Upper lobe of left lung (tissue), 4 donors: Measurements from ENCODE around the gene BTG2.

ENCODE experiments used
- POLR2A ChIP-seq, 4 donors: fragments of 450-650 bp; IDR thresholded peaks; one replicate each; pipeline ENCODE4 v1.5.1; 2016 to 2017; ENCODE audit warnings: antibody characterized with exemption in 4 of 4, mild to moderate bottlenecking in 2 of 4
- POLR2AphosphoS5 ChIP-seq, 2 donors: sonication (generic); formaldehyde crosslinking; IDR thresholded peaks; one replicate each; pipeline ENCODE4 v1.5.1; 2017; ENCODE audit warnings: antibody characterized with exemption in 2 of 2
- TF ChIP-seq, protein P1 (sequence below), 6 experiments: fragments of 450-650 bp in 4 of 6; fragments of 200-600 bp in 2 of 6; sonication (generic) in 2 of 6; IDR thresholded peaks; one replicate each; pipeline ENCODE4 v1.5.1; 2016 to 2019; ENCODE audit warnings: antibody characterized with exemption in 6 of 6

DNA sequence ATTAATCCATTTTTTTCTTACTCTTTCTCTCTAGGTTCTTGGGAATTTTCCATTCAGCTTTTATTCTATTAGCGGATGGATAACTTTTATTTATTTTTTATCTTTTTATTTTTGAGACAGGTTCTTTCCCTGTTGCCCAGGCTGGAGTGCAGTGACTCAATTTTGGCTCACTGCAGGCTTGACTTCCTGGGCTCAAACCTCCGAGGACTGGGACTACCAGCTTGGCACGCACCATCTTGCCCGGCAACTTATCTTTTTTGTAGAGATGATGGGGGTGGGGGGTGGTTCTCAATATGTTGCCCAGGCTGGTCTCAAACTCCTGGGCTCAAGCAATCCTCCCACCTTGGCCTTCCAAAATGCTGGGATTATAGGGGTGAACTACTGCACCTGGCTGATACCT lies 39.8 kb upstream of the BTG2 start:
- TF ChIP-seq POLR2AphosphoS5 (IDR thresholded peaks at IDR 0.05) (no peak), POLR2A (IDR thresholded peaks at IDR 0.05) (no peak)
- TF ChIP-seq, protein P1, sequence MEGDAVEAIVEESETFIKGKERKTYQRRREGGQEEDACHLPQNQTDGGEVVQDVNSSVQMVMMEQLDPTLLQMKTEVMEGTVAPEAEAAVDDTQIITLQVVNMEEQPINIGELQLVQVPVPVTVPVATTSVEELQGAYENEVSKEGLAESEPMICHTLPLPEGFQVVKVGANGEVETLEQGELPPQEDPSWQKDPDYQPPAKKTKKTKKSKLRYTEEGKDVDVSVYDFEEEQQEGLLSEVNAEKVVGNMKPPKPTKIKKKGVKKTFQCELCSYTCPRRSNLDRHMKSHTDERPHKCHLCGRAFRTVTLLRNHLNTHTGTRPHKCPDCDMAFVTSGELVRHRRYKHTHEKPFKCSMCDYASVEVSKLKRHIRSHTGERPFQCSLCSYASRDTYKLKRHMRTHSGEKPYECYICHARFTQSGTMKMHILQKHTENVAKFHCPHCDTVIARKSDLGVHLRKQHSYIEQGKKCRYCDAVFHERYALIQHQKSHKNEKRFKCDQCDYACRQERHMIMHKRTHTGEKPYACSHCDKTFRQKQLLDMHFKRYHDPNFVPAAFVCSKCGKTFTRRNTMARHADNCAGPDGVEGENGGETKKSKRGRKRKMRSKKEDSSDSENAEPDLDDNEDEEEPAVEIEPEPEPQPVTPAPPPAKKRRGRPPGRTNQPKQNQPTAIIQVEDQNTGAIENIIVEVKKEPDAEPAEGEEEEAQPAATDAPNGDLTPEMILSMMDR (IDR thresholded peaks at IDR 0.05): no peak
